Stimulated activated CD4-positive, alpha-beta T cell treated with anti-CD3 and anti-CD28 coated beads, Interleukin-12 subunit alpha, Interleukin-12 subunit beta, amount 100 ng/mL, for 4 hours (primary cell): ENCODE data around the gene USP25.

Experiments
- DNase-seq: peaks from one replicate; pipeline ENCODE4 v3.0.0-alpha.2; 2020

The USP25 gene

GRCh38 chr21:15729674-15730483 is at the start of gene USP25:
TSS of gene USP25 (plus strand) at chr21:15729982. CDS start at chr21:15730394, 412 bp downstream.
- peak; percentile 86 for DNase-seq

GRCh38 chr21:15682186-15682895 is 47.4 kb upstream of the USP25 start:
- DNase-seq: no peak

- no peak for DNase-seq
Observed at GRCh38 chr21:15682977-15683376, 46.8 kb upstream of the USP25 start.

- no peak for DNase-seq
Observed at GRCh38 chr21:15686506-15686905, 43.3 kb upstream of the USP25 start.

- DNase-seq: no peak
Observed at GRCh38 chr21:15687208-15687607, 42.6 kb upstream of the USP25 start.

GRCh38 chr21:15688016-15688415 is 41.8 kb upstream of the USP25 start:
- DNase-seq: no peak

- no peak for DNase-seq
Observed at GRCh38 chr21:15688809-15689208, 41.0 kb upstream of the USP25 start.

- DNase-seq: no peak
Observed at GRCh38 chr21:15692711-15693110, 37.1 kb upstream of the USP25 start.

- DNase-seq: no peak
Observed at GRCh38 chr21:15695241-15695640, 34.5 kb upstream of the USP25 start.

GRCh38 chr21:15701830-15702229 is 28.0 kb upstream of the USP25 start:
- DNase-seq: no peak

GRCh38 chr21:15703932-15704331 is 25.9 kb upstream of the USP25 start:
- no peak for DNase-seq

- DNase-seq: no peak
Observed at GRCh38 chr21:15706696-15707095, 23.1 kb upstream of the USP25 start.

GRCh38 chr21:15713412-15713811 is 16.4 kb upstream of the USP25 start:
- DNase-seq: no peak

- DNase-seq: no peak
Observed at GRCh38 chr21:15718711-15719110, 11.1 kb upstream of the USP25 start.

GRCh38 chr21:15719976-15720375 is 9.8 kb upstream of the USP25 start:
- DNase-seq: no peak

- DNase-seq: no peak
Observed at GRCh38 chr21:15722591-15723324, 7.0 kb upstream of the USP25 start.

- no peak for DNase-seq
Observed at GRCh38 chr21:15725949-15726348, 3.8 kb upstream of the USP25 start.

GRCh38 chr21:15728046-15728445 is 1.7 kb upstream of the USP25 start:
- DNase-seq: no peak

- no peak for DNase-seq
Observed at GRCh38 chr21:15729346-15729673, 472 bp upstream of the USP25 start.

- DNase-seq: no peak
Observed at GRCh38 chr21:15730484-15731242, 881 bp downstream of the USP25 start.

- DNase-seq: no peak
Observed at GRCh38 chr21:15731243-15731613, 1.4 kb downstream of the USP25 start.

GRCh38 chr21:15732290-15732995 is 2.7 kb downstream of the USP25 start:
- no peak for DNase-seq

- no peak for DNase-seq
Observed at GRCh38 chr21:15732996-15733329, 3.2 kb downstream of the USP25 start.
